ENCODE data around the gene TAL1. TPM values are rescaled to one million over a fixed set of nuclear protein-coding genes. Genes with fewer than 3 reads are reported as not detected.

Gene TAL1
- total and polyA plus RNA-seq, 2 of the 8 experiments (the other 6 are each of a cell fraction or from before 2014, with no cell fraction given) = 0.09 to 0.15 TPM

DNA sequence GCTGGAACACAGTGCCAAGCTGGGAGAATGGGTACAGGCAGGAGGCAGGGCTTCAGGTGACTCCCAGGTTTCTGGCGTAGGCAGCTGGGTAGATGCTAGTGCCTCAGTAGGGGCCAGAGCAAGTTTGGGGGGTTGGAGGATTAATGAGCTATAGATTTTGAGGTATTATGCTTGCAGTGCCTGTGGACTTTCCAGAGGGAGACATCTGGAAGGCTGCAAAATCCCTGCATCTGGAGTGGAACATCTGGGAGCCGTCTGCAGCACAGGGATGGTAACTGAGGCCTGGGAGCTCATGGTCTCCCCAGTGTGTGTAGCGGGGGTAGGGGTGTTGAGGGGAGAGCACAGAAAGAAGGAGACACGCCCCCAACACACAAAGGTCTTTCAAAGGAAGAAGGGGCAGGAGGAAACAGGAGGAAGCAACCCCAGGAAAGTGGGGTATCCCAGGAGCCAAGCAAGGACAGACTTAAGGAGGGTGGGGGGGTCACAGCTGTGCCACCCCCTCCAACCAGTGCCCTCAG lies 40.0 kb downstream of the TAL1 start:
- WGBS, 2 experiments (ENCODE audit: extremely low coverage in 1 of 2, insufficient coverage in 1 of 2, insufficient read length in 1 of 2, insufficient replicate concordance in 2 of 2, low coverage in 1 of 2, low lambda C conversion rate in 2 of 2, missing lambda C conversion rate in 1 of 2) = 95% methylated on average over 4 of the region's 4 CpGs; no CpG with 5 or more reads in 1 of the 2 experiments
- Histone ChIP-seq H2BK20ac (ENCODE audit: low read length) (0 out of 2 replicates have a peak overlapping the region, but pooled peaks have one; percentile 32), H3K4me2 (ENCODE audit: insufficient read depth in 1 of 2, low read depth in 2 of 2, low read length in 2 of 2) (peak overlapping the region in 1 of 2 experiments; percentile 17; a peak in 1 of 4 replicates), H4K91ac (replicated peaks; ENCODE audit: insufficient read length, low read length) (no peak overlapping the region), H3K27ac (ENCODE audit: low read depth, low read length) (no peak overlapping the region), H2AK5ac (ENCODE audit: low read depth, low read length) (no peak overlapping the region), H2BK15ac (ENCODE audit: low read length) (no peak overlapping the region), H3K27me3 (replicated peaks in 1 of 4; ENCODE audit: control insufficient read depth in 3 of 4, extremely low read depth in 1 of 4, insufficient read depth in 3 of 4, low read length in 3 of 4) (peaks cover 0 to 17% (median 11%) of the 10 kb centered on the region in 4 experiments; a peak in 3 of 7 replicates), H3K4me3 (ENCODE audit: extremely low read depth in 1 of 4, insufficient read depth in 2 of 4, low read depth in 3 of 4, low read length in 4 of 4) (no peak overlapping the region), H2AFZ (ENCODE audit: low read length) (no peak overlapping the region), H3K23ac (ENCODE audit: insufficient read length) (no peak overlapping the region), H3K9me3 (ENCODE audit: insufficient read depth in 2 of 2, low read depth in 1 of 2, low read length in 1 of 2) (no peaks in the 10 kb centered on the region), H4K8ac (ENCODE audit: extremely low read depth, insufficient read depth, low read length) (peak overlapping the region; percentile 5), H3K56ac (replicated peaks; ENCODE audit: insufficient read length, low read depth, low read length) (no peak overlapping the region), H3K4me1 (replicated peaks in 1 of 4; ENCODE audit: control insufficient read depth in 3 of 4, insufficient read depth in 4 of 4, low read length in 3 of 4) (peaks cover 5 to 22% (median 12%) of the 10 kb centered on the region in 4 experiments), H2BK120ac (replicated peaks; ENCODE audit: low read depth, low read length) (no peak overlapping the region), H3K23me2 (ENCODE audit: low read depth, low read length) (no peaks in the 10 kb centered on the region; the same call in 1 of the 2 replicates), H4K20me1 (replicated peaks in 1 of 2; ENCODE audit: control insufficient read depth in 1 of 2, insufficient read depth in 2 of 2, low read length in 2 of 2) (no peaks in the 10 kb centered on the region), H3K36me3 (ENCODE audit: control insufficient read depth in 2 of 4, insufficient read depth in 4 of 4, low read length in 3 of 4) (no peaks in the 10 kb centered on the region), H4K5ac (ENCODE audit: insufficient read length, low read depth, low read length) (no peak overlapping the region), H2BK5ac (ENCODE audit: low read depth, low read length) (no peak overlapping the region), H3K9ac (replicated peaks in 1 of 4; ENCODE audit: extremely low read depth in 1 of 4, low read depth in 3 of 4, low read length in 3 of 4) (no peak overlapping the region), H3K79me1 (ENCODE audit: low read depth, low read length) (no peaks in the 10 kb centered on the region), H3K18ac (ENCODE audit: extremely low read depth, low read length) (no peak overlapping the region), H3K14ac (ENCODE audit: insufficient read length) (no peak overlapping the region), H2BK12ac (ENCODE audit: low read depth, low read length) (no peak overlapping the region; the same call in 1 of the 2 replicates), H3K4ac (replicated peaks; ENCODE audit: insufficient read length, low read depth, low read length) (no peak overlapping the region), H3K79me2 (ENCODE audit: control insufficient read depth in 1 of 2, insufficient read depth in 2 of 2, low read length in 2 of 2) (no peaks in the 10 kb centered on the region)
- DNase-seq (ENCODE audit: low read depth in 1 of 2, low spot score in 2 of 2) = peak in 1 of 2 experiments; percentile 39
- no peak for FAIRE-seq
- POLR2A ChIA-PET (ENCODE audit: partially characterized antibody) = interaction anchor here (1.1 to 2.6 kb wide), 4 partner anchors 9 to 71 kb away, joined by 3 to 10 read pairs (median 4); no protein-coding TSS in a partner anchor
- CTCF ChIA-PET (ENCODE audit: partially characterized antibody) = interaction anchor here (0.7 to 14.2 kb wide), 18 partner anchors 9 to 233 kb away, joined by 3 to 207 read pairs (median 9); no protein-coding TSS in a partner anchor
- TF ChIP-seq YY1 (IDR thresholded peaks at IDR 0.05; ENCODE audit: low read depth, low read length) (no peak), CHD2 (IDR thresholded peaks at IDR 0.05; ENCODE audit: low read length) (no peak), RXRA (IDR thresholded peaks at IDR 0.05; ENCODE audit: insufficient read depth, low read depth, low read length) (no peak), RBBP5 (IDR thresholded peaks at IDR 0.05; ENCODE audit: borderline replicate concordance, low read depth, low read length) (no peak), MAFK (IDR thresholded peaks at IDR 0.05; ENCODE audit: low read depth, low read length) (no peak), HDAC6 (IDR thresholded peaks at IDR 0.05; ENCODE audit: low read depth, low read length) (no peak), TAF1 (IDR thresholded peaks at IDR 0.05; ENCODE audit: low read depth, low read length) (no peak), EP300 (IDR thresholded peaks at IDR 0.05; ENCODE audit: borderline replicate concordance in 1 of 2, low read depth in 2 of 2, low read length in 2 of 2) (no peak), MAX (IDR thresholded peaks at IDR 0.05) (no peak)
- TF ChIP-seq, protein P1, sequence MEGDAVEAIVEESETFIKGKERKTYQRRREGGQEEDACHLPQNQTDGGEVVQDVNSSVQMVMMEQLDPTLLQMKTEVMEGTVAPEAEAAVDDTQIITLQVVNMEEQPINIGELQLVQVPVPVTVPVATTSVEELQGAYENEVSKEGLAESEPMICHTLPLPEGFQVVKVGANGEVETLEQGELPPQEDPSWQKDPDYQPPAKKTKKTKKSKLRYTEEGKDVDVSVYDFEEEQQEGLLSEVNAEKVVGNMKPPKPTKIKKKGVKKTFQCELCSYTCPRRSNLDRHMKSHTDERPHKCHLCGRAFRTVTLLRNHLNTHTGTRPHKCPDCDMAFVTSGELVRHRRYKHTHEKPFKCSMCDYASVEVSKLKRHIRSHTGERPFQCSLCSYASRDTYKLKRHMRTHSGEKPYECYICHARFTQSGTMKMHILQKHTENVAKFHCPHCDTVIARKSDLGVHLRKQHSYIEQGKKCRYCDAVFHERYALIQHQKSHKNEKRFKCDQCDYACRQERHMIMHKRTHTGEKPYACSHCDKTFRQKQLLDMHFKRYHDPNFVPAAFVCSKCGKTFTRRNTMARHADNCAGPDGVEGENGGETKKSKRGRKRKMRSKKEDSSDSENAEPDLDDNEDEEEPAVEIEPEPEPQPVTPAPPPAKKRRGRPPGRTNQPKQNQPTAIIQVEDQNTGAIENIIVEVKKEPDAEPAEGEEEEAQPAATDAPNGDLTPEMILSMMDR (IDR thresholded peaks at IDR 0.05; ENCODE audit: control extremely low read depth in 1 of 3, insufficient read depth in 1 of 3, low read depth in 1 of 3, low read length in 3 of 3) = no peak

All from H1 (cell line).